ENCODE measurements around the gene FCAMR. TPM values are rescaled to one million over a fixed set of nuclear protein-coding genes. Genes with fewer than 3 reads are reported as not detected.

FCAMR gene
- total RNA-seq, 1 donor from 2014 or later, result not detected

DNA sequence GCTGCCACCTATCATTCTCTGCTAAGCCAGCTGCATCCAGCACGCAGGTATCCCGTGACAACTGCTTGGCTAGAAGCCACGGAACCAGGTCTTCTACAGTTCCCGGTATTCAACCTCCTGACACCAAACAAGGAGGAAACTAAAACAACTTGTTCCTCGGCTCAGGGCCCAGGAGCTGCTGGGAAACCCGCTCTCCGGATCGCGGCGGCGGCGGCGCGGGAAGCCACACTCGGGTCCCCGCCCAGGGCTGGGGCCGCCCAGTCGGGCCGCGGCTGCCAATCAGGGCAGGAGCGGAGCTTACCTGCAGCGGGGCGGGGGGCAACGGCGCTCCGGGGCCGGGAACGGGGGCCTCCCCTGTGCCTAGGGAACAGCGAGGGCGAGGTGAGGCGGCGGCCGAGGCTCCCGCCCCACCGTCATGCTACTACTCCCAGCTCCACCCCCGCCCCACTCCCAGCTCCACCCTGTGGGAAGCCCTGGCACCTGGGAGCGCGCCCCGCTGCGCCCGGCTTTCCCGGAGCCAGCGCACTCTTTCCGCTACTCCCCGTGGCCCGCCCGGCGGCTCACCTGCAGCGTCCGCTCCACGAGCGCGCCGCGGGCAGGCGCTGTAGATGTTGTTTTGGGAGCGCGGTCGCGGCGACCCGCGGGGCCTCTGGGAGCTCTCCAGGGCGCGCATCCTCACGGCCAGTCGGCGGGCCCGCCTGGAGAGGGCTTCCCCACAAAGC lies 60.9 kb downstream of the FCAMR start:
- peak overlapping the region; percentile 80 for H3K4me2 ChIP-seq (ENCODE audit: low read length)
- peaks cover 9% of the 10 kb centered on the region for H3K4me1 ChIP-seq (ENCODE audit: insufficient read depth, low read length)
- DNase-seq (ENCODE audit: low read depth) (no peak), FAIRE-seq (no peak)
- no peaks in the 10 kb centered on the region for H3K79me2 ChIP-seq (ENCODE audit: insufficient read depth, low read length)
- H3K36me3 Mint-ChIP-seq (ENCODE audit: low read depth, unreplicated experiment), result peaks cover 2% of the 10 kb centered on the region
- TF ChIP-seq EZH2 (IDR thresholded peaks at IDR 0.05; ENCODE audit: insufficient read depth, low read length) (peak; percentile 40), CTCF (IDR thresholded peaks at IDR 0.05; ENCODE audit: insufficient read depth, low read depth, low read length) (no peak)
- no peaks in the 10 kb centered on the region for H4K20me1 ChIP-seq (ENCODE audit: insufficient read depth, low read length)
- no peak overlapping the region for H3K27ac ChIP-seq (ENCODE audit: low read depth, low read length)
- H3K9me3 ChIP-seq (ENCODE audit: insufficient read depth, low read depth, low read length), result no peaks in the 10 kb centered on the region
- H3K4me3 Mint-ChIP-seq (ENCODE audit: unreplicated experiment), result peak overlapping the region; percentile 73
- H3K27me3 ChIP-seq (ENCODE audit: insufficient read depth, low read length), result peaks cover 13% of the 10 kb centered on the region
- H3K4me3 ChIP-seq (ENCODE audit: insufficient read depth, low read depth, low read length), result peak overlapping the region; percentile 35
- H3K4me1 Mint-ChIP-seq (ENCODE audit: low read depth, unreplicated experiment), result peaks cover 19% of the 10 kb centered on the region
- peaks cover 40% of the 10 kb centered on the region for H3K27me3 Mint-ChIP-seq (ENCODE audit: low read depth, unreplicated experiment)
- H3K27ac Mint-ChIP-seq (ENCODE audit: unreplicated experiment), result no peak overlapping the region
- H2AFZ ChIP-seq (ENCODE audit: low read depth, low read length), result peak overlapping the region; percentile 62
- no peak overlapping the region for H3K9ac ChIP-seq (ENCODE audit: low read length)
- peaks cover 2% of the 10 kb centered on the region for H3K9me3 Mint-ChIP-seq (ENCODE audit: unreplicated experiment)
- H3K36me3 ChIP-seq (ENCODE audit: insufficient read depth, low read length), result no peaks in the 10 kb centered on the region

GRCh38 chr1:206908038-206908437 lies 62.2 kb downstream of the FCAMR start:
- FAIRE-seq, result no peak
- Mint-ChIP-seq H3K9me3 (ENCODE audit: unreplicated experiment) (peaks cover 2% of the 10 kb centered on the region), H3K4me3 (ENCODE audit: unreplicated experiment) (no peak overlapping the region), H3K4me1 (ENCODE audit: low read depth, unreplicated experiment) (peaks cover 20% of the 10 kb centered on the region), H3K36me3 (ENCODE audit: low read depth, unreplicated experiment) (peaks cover 2% of the 10 kb centered on the region), H3K27ac (ENCODE audit: unreplicated experiment) (no peak overlapping the region), H3K27me3 (ENCODE audit: low read depth, unreplicated experiment) (peaks cover 27% of the 10 kb centered on the region)
- no peaks in the 10 kb centered on the region for H3K9me3 ChIP-seq (ENCODE audit: insufficient read depth, low read depth, low read length)
- TF ChIP-seq EZH2 (IDR thresholded peaks at IDR 0.05; ENCODE audit: insufficient read depth, low read length) (no peak), CTCF (IDR thresholded peaks at IDR 0.05; ENCODE audit: insufficient read depth, low read depth, low read length) (no peak)
- H3K27ac ChIP-seq (ENCODE audit: low read depth, low read length), result no peak overlapping the region
- H4K20me1 ChIP-seq (ENCODE audit: insufficient read depth, low read length), result no peaks in the 10 kb centered on the region
- no peaks in the 10 kb centered on the region for H3K79me2 ChIP-seq (ENCODE audit: insufficient read depth, low read length)
- DNase-seq (ENCODE audit: low read depth), result no peak
- no peak overlapping the region for H3K4me3 ChIP-seq (ENCODE audit: insufficient read depth, low read depth, low read length)
- H3K4me2 ChIP-seq (ENCODE audit: low read length), result no peak overlapping the region
- H3K4me1 ChIP-seq (ENCODE audit: insufficient read depth, low read length), result peaks cover 9% of the 10 kb centered on the region
- H2AFZ ChIP-seq (ENCODE audit: low read depth, low read length), result no peak overlapping the region
- H3K9ac ChIP-seq (ENCODE audit: low read length), result no peak overlapping the region
- H3K27me3 ChIP-seq (ENCODE audit: insufficient read depth, low read length), result peaks cover 13% of the 10 kb centered on the region
- H3K36me3 ChIP-seq (ENCODE audit: insufficient read depth, low read length), result no peaks in the 10 kb centered on the region

Other genes starting within 250 kb of the FCAMR start
- gene IL19, start 199.7 kb downstream of the FCAMR start, total RNA-seq, result 0.23 TPM in 1 of 2 replicates, not detected in the other
- gene IL10, start 198.0 kb downstream of the FCAMR start, total RNA-seq, result not detected in 2 replicates
- gene IL20, start 104.8 kb downstream of the FCAMR start, total RNA-seq, result not detected in 2 replicates
- gene IL24, start 73.0 kb downstream of the FCAMR start, total RNA-seq, result not detected in 2 replicates
- 0.55 and 0.73 TPM in 2 replicates for gene FCMR, start 48.5 kb downstream of the FCAMR start, total RNA-seq
- gene PIGR, start 24.0 kb downstream of the FCAMR start, total RNA-seq, result not detected in 2 replicates
- gene C1orf116, start 62.3 kb upstream of the FCAMR start, total RNA-seq, result 0.14 and 0.86 TPM in 2 replicates
- 13.4 and 14.8 TPM in 2 replicates for gene YOD1, start 80.7 kb upstream of the FCAMR start, total RNA-seq
- gene PFKFB2, start 82.8 kb upstream of the FCAMR start, total RNA-seq, result 6.2 and 6.9 TPM in 2 replicates
- gene C4BPB, start 118.4 kb upstream of the FCAMR start, total RNA-seq, result 0.25 and 0.36 TPM in 2 replicates
- gene C4BPA, start 133.8 kb upstream of the FCAMR start, total RNA-seq, result not detected in 2 replicates

All from astrocyte (in vitro differentiated cells and primary cell).